H9 (cell line): ENCODE measurements around the gene FOXO1. TPM values are rescaled to one million over a fixed set of nuclear protein-coding genes. Genes with fewer than 3 reads are reported as not detected.

Experiments
- DNase-seq: peaks from one replicate; pipeline ENCODE4 v3.0.0-alpha.2; 2017
- H2AFZ ChIP-seq: one replicate; pipeline ENCODE4 v1.6.1; 2013; ENCODE audit warnings: mild to moderate bottlenecking, low read length, control low read depth, moderate library complexity
- H2AK5ac ChIP-seq: 2 replicates; pipeline ENCODE4 v1.6.1; 2013; ENCODE audit warnings: low read length, control low read depth, mixed read lengths; ENCODE audit not compliant: insufficient read length
- H2BK120ac ChIP-seq: one replicate; pipeline ENCODE4 v1.6.1; 2013; ENCODE audit warnings: low read depth, mild to moderate bottlenecking, low read length, control low read depth, inconsistent platforms; ENCODE audit not compliant: poor library complexity, severe bottlenecking
- H2BK12ac ChIP-seq: 2 replicates; pipeline ENCODE4 v1.6.1; 2013; ENCODE audit warnings: low read length, control low read depth, mixed read lengths, low read depth; ENCODE audit not compliant: insufficient read length
- H2BK15ac ChIP-seq: 2 replicates; pipeline ENCODE4 v1.6.1; 2013; ENCODE audit warnings: low read depth, low read length, control low read depth
- H2BK20ac ChIP-seq: one replicate; pipeline ENCODE4 v1.6.1; 2013; ENCODE audit warnings: low read depth, mild to moderate bottlenecking, low read length, control low read depth, inconsistent platforms; ENCODE audit not compliant: poor library complexity, severe bottlenecking
- H2BK5ac ChIP-seq: 2 replicates; pipeline ENCODE4 v1.6.1; 2013; ENCODE audit warnings: low read length, control low read depth, mixed read lengths; ENCODE audit not compliant: insufficient read length
- H3K14ac ChIP-seq: 2 replicates; pipeline ENCODE4 v1.6.1; 2013; ENCODE audit warnings: low read length, control low read depth; ENCODE audit not compliant: insufficient read depth
- H3K18ac ChIP-seq: 2 replicates; pipeline ENCODE4 v1.6.1; 2013; ENCODE audit warnings: low read depth, mild to moderate bottlenecking, mixed read lengths, low read length, control low read depth; ENCODE audit not compliant: insufficient read length
- H3K23ac ChIP-seq: 2 replicates; pipeline ENCODE4 v1.6.1; 2013; ENCODE audit warnings: low read length, control low read depth, mixed read lengths, low read depth; ENCODE audit not compliant: insufficient read length
- H3K23me2 ChIP-seq: 2 replicates; pipeline ENCODE4 v1.6.1; 2013; ENCODE audit warnings: low read depth, mild to moderate bottlenecking, mixed read lengths, low read length, control low read depth; ENCODE audit not compliant: insufficient read length, poor library complexity, severe bottlenecking
- H3K27ac ChIP-seq: 2 replicates; pipeline ENCODE4 v1.5.1; 2013; ENCODE audit warnings: low read length, control low read depth, mixed read lengths, low read depth; ENCODE audit not compliant: insufficient read length
- H3K27me3 ChIP-seq: 2 replicates; pipeline ENCODE4 v1.6.1; 2013; ENCODE audit warnings: low read length, control low read depth, inconsistent platforms; ENCODE audit not compliant: insufficient read depth
- H3K4ac ChIP-seq: 2 replicates; pipeline ENCODE4 v1.6.1; 2013; ENCODE audit warnings: low read depth, mild to moderate bottlenecking, control low read depth, inconsistent platforms, low read length, moderate library complexity
- H3K4me1 ChIP-seq: 2 replicates; pipeline ENCODE4 v1.6.1; 2013; ENCODE audit warnings: low read length, control low read depth, inconsistent platforms; ENCODE audit not compliant: insufficient read depth
- H3K4me2 ChIP-seq: 2 replicates; pipeline ENCODE4 v1.6.1; 2013; ENCODE audit warnings: low read length, control low read depth, mixed read lengths; ENCODE audit not compliant: insufficient read length, insufficient read depth
- H3K56ac ChIP-seq: 2 replicates; pipeline ENCODE4 v1.6.1; 2013; ENCODE audit warnings: low read depth, mild to moderate bottlenecking, mixed read lengths, low read length, control low read depth; ENCODE audit not compliant: insufficient read length
- H3K79me1 ChIP-seq: 2 replicates; pipeline ENCODE4 v1.6.1; 2013; ENCODE audit warnings: low read depth, mild to moderate bottlenecking, moderate library complexity, low read length, control low read depth, inconsistent platforms; ENCODE audit not compliant: insufficient read depth, poor library complexity, severe bottlenecking
- H3K79me2 ChIP-seq: 2 replicates; pipeline ENCODE4 v1.6.1; 2013; ENCODE audit warnings: low read length, control low read depth, inconsistent platforms; ENCODE audit not compliant: insufficient read depth
- H3K9ac ChIP-seq: 2 replicates; pipeline ENCODE4 v1.6.1; 2013; ENCODE audit warnings: low read length, control low read depth, mixed read lengths; ENCODE audit not compliant: insufficient read length; ENCODE audit errors: extremely low read depth
- H3K9me3 ChIP-seq: one replicate; pipeline ENCODE4 v1.6.1; 2013; ENCODE audit warnings: low read depth, low read length, inconsistent platforms; ENCODE audit not compliant: control insufficient read depth
- H3T11ph ChIP-seq: one replicate; pipeline ENCODE4 v1.6.1; 2013; ENCODE audit warnings: mild to moderate bottlenecking, low read length, control low read depth, inconsistent platforms
- H4K20me1 ChIP-seq: one replicate; pipeline ENCODE4 v1.6.1; 2013; ENCODE audit not compliant: control insufficient read depth, insufficient read length, insufficient read depth
- H4K5ac ChIP-seq: 2 replicates; pipeline ENCODE4 v1.6.1; 2013; ENCODE audit warnings: low read depth, mild to moderate bottlenecking, mixed read lengths, low read length, control low read depth; ENCODE audit not compliant: insufficient read length
- H4K8ac ChIP-seq: replicated peaks from 2 replicates; pipeline ENCODE4 v1.6.1; 2013; ENCODE audit warnings: low read length, control low read depth, mixed read lengths, low read depth; ENCODE audit not compliant: insufficient read length
- H4K91ac ChIP-seq: 2 replicates; pipeline ENCODE4 v1.6.1; 2013; ENCODE audit warnings: low read depth, mild to moderate bottlenecking, moderate library complexity, mixed read lengths, low read length, control low read depth; ENCODE audit not compliant: insufficient read length
- H3K27ac Mint-ChIP-seq, 3 experiments: 2 replicates in 2 of 3; 3 replicates in 1 of 3; pipeline ENCODE4 v1.8.0; 2020 to 2021; ENCODE audit warnings: mixed read lengths in 3 of 3, mild to moderate bottlenecking in 1 of 3, moderate library complexity in 1 of 3
- H3K27me3 Mint-ChIP-seq: 2 replicates; pipeline ENCODE4 v1.8.0; 2021; ENCODE audit warnings: low read depth, mild to moderate bottlenecking, moderate library complexity, mixed read lengths
- H3K36me3 Mint-ChIP-seq, 3 experiments: 2 replicates in 2 of 3; 3 replicates in 1 of 3; pipeline ENCODE4 v1.8.0; 2020 to 2021; ENCODE audit warnings: low read depth in 3 of 3, mixed read lengths in 3 of 3; ENCODE audit not compliant: insufficient read depth in 1 of 3
- H3K4me1 Mint-ChIP-seq, 2 experiments: 2 replicates each; pipeline ENCODE4 v1.8.0; 2020; ENCODE audit warnings: mixed read lengths in 2 of 2
- H3K4me3 Mint-ChIP-seq, 2 experiments: 2 replicates in 1 of 2; 3 replicates in 1 of 2; pipeline ENCODE4 v1.8.0; 2020 to 2021; ENCODE audit warnings: mild to moderate bottlenecking in 2 of 2, mixed read lengths in 2 of 2, moderate library complexity in 1 of 2
- H3K9me3 Mint-ChIP-seq, 2 experiments: 2 replicates in 1 of 2; 3 replicates in 1 of 2; pipeline ENCODE4 v1.8.0; 2020; ENCODE audit warnings: mild to moderate bottlenecking in 2 of 2, mixed read lengths in 2 of 2, moderate library complexity in 1 of 2
- total RNA-seq: library from RNA; stranded (reverse); gene quantifications from 2 replicates; pipeline ENCODE4 v1.2.1, GENCODE V29; 2021
- TF ChIP-seq, protein P1 (sequence below): fragments of 200-600 bp; sonication (generic); conservative IDR thresholded peaks from 3 replicates; pipeline ENCODE4 v1.8.0; 2021; ENCODE audit warnings: antibody characterized with exemption, mild to moderate bottlenecking

Gene FOXO1
- total RNA-seq, 1 experiment from 2014 or later, result 44.6 TPM

DNA sequence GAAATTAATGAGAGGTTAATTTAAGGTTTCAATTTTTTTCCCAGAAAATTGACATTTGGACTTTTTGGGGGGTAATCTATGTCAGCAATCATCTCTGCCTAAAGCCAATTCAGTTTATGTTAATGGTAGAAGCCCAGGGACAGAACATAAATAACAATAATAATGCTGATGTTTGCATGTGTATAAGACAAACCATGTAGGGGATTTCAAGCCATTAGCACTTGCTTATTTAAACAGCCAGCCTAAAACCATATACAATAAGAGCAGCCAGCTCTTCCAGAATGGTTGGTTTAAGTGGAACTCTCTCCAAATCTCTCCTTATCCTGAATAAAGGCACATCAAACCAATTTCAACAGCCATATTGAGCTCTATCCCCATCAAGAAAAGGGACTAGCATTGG is 7.0 kb upstream of the FOXO1 start:
- Histone ChIP-seq H3K4ac (no peak overlapping the region), H4K20me1 (no peaks in the 10 kb centered on the region), H3K79me1 (no peaks in the 10 kb centered on the region), H2BK20ac (no peak overlapping the region), H4K5ac (no peak overlapping the region), H3K9ac (no peak overlapping the region), H3K27me3 (no peaks in the 10 kb centered on the region), H2BK12ac (no peak overlapping the region), H3K27ac (peak overlapping the region; percentile 56), H3K4me1 (peaks cover 7% of the 10 kb centered on the region), H3K23me2 (no peaks in the 10 kb centered on the region), H2AFZ (no peak overlapping the region), H4K8ac (no peak overlapping the region), H2AK5ac (no peak overlapping the region), H2BK5ac (no peak overlapping the region), H2BK120ac (no peak overlapping the region), H3K79me2 (no peaks in the 10 kb centered on the region), H3K23ac (no peak overlapping the region), H3K4me2 (peak overlapping the region; percentile 23), H3K56ac (no peak overlapping the region), H4K91ac (no peak overlapping the region), H3T11ph (no peak overlapping the region), H3K9me3 (no peaks in the 10 kb centered on the region), H2BK15ac (no peak overlapping the region), H3K18ac (no peak overlapping the region), H3K14ac (no peak overlapping the region)
- DNase-seq, result no peak
- TF ChIP-seq, protein P1, sequence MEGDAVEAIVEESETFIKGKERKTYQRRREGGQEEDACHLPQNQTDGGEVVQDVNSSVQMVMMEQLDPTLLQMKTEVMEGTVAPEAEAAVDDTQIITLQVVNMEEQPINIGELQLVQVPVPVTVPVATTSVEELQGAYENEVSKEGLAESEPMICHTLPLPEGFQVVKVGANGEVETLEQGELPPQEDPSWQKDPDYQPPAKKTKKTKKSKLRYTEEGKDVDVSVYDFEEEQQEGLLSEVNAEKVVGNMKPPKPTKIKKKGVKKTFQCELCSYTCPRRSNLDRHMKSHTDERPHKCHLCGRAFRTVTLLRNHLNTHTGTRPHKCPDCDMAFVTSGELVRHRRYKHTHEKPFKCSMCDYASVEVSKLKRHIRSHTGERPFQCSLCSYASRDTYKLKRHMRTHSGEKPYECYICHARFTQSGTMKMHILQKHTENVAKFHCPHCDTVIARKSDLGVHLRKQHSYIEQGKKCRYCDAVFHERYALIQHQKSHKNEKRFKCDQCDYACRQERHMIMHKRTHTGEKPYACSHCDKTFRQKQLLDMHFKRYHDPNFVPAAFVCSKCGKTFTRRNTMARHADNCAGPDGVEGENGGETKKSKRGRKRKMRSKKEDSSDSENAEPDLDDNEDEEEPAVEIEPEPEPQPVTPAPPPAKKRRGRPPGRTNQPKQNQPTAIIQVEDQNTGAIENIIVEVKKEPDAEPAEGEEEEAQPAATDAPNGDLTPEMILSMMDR, result no peak
- H3K36me3 Mint-ChIP-seq, result no peaks in the 10 kb centered on the region
- H3K9me3 Mint-ChIP-seq, result no peaks in the 10 kb centered on the region
- peak overlapping the region; percentile 7 to 11; a peak in 3 of 5 replicates for H3K4me3 Mint-ChIP-seq
- peak overlapping the region; percentile 47 to 98 (median 96) for H3K27ac Mint-ChIP-seq
- peaks cover 62 to 63% of the 10 kb centered on the region in 2 experiments for H3K4me1 Mint-ChIP-seq
- H3K27me3 Mint-ChIP-seq, result no peaks in the 10 kb centered on the region
